Anterior cingulate cortex (tissue), 58 donors: ENCODE measurements around the gene DIAPH1.
"Not testable (repeated sequence)": the region's sequence is repeated elsewhere in the genome, so short reads cannot be mapped to it uniquely, and the experiment has no call there.

Experiments used
- DNase-seq, 58 donors: peaks; one replicate each; lab custom pipeline; 2025; lab: John Stamatoyannopoulos, UW

The DIAPH1 gene

GRCh38 chr5:141615991-141616720 lies 2.6 kb downstream of the DIAPH1 start:
- no peak for DNase-seq

DNA sequence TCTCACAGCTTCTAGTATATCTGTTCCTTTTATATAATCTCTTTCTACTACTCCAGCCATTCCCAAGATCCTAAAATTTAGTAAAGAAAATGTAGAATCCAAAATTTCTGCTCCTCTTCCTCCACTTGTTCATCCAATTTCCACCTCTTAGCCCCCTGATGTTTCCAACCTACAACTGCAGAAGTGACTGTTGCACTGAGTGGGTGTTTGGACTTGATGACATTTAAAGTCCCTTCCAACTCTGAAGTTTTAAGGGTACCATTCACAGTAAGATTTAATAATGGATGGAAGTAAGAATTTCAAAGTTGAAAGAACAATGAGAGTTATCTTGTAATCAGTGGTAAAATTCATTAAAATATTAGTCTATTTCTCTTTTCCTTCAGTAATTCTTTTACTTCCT lies 5.5 kb downstream of the DIAPH1 start:
- DNase-seq, result no peak

DNA sequence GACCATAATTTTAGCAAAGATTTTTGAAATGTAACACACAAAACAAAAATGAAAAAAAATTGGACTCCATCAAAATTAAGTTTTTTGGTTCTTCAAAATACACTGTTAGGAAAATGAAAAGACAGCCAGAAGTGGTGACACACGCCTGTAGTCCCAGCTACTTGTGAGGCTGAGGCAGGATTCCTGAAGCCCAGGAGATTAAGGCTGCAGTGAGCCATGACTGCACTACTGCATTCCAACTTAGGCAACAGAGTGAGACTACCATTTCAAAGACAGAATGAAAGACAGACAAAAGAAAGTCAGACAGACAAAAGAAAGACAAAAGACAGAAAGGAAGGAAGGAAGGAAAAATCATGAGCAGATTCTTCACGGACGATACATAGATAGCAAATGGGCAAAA lies 7.5 kb downstream of the DIAPH1 start:
- no peak for DNase-seq

DNA sequence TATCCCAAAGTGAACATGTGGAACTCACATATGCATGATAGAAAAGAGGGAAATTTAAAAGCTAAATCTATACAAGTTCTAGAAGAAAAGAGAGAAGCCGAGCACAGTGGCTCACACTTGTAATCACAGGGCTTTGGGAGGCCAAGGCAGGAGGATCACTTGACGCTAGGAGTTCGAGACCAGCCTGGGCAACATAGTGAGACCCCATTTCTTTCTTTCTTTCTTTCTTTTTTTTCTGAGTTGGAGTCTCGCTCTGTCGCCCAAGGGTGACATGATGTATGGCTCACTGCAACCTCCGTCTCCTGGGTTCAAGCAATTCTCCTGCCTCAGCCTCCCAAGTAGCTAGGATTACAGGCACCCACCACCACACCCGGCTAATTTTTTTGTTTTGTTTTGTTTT lies 8.9 kb downstream of the DIAPH1 start:
- DNase-seq, result not testable (repeated sequence)

DNA sequence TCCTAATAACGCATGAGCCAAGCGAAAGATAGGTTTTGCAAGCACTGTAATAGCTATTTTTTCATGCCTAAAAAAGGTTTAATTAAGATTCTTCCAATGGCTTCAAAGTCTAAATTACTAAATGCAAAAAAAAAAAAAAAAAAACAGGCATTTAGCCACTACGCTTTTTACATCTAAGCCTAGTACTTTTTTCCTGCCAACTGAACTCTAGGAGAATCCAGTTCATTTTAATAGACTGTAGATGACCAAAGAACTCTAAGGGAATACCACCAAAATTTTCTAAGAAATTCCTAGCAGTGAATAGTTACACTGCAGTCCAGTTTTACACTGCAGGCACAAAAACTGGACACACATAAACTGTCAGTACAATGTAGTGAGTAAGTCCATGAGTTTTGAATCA lies 9.8 kb downstream of the DIAPH1 start:
- no peak for DNase-seq

GRCh38 chr5:141608557-141608956 lies 10.2 kb downstream of the DIAPH1 start:
- DNase-seq, result no peak

DNA sequence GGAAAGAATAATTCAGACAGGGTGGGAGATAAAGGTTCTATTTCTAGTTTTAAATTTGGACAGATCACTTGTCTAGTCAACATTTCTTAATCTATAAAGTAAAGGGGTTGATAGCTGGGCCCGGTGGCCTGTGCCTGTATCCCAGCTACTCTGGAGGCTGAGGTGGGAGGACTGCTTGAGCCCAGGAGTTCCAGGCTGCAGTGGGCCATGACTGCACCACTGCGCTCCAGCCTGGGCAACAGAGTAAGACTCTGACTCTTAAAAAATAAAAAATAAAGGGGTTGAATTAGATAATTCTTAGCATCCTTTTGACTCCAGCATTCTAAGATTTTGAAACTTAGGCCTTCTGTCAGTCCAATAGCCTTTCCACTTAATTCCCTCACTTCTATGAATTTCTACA lies 10.8 kb downstream of the DIAPH1 start:
- no peak for DNase-seq

DNA sequence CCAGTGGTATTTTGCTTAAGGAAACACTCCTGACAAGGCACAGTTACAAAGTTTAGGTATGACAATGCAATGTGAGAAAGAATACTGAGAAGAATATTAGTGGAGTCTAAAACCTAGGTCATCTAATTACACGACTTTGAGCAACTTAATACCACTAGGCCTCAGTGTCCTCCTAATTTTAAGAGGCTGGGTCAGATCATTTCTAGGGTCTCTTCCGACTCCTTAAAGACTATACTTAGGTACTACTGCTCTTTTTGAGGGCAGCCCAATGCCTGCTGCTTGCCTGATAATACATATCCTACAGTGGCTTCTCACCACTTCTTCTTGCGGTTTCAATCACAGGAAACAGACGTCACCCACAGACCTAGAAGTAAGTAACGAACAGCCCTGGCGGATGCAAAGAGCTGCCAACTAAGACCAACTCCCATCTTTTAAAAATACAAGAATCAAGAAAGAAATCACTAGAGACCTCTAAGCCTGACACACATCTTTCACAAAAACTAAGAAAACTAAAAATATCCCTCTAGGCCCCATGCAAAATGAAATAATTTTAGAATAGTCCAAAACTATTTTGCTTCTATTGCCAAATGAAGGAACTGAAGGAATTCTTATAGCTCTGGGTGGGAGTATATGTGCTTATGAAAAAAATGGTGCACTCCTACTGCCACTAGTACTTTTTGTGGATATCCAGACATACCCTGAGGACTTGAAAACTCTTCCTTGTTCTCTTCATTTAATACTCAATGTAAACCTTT lies 13.1 kb downstream of the DIAPH1 start:
- peak in 10 of 58 donors; percentile 3 to 52 (median 14) for DNase-seq

- peak in 1 of 58 donors; percentile 13 for DNase-seq
Observed at GRCh38 chr5:141603923-141604717, 14.7 kb downstream of the DIAPH1 start.

DNA sequence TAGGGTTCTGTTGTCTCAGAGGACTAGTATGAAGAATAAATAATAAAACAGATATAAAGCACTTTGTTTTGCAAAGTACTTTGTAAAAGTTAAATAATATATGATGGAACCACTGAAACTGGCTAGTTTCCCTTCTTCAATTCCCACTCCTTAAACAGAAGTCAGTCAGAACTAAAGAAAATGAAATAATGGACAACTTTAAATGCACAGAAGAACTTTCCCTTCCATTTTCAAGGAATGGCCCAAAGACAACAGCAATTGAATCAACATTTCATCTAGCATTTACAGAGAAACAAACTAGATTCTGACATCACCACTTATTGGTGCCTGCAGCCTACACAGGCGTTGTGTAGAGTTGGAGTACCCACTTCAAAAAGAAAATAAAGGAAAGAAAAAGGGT lies 16.2 kb downstream of the DIAPH1 start:
- DNase-seq, result no peak

DNA sequence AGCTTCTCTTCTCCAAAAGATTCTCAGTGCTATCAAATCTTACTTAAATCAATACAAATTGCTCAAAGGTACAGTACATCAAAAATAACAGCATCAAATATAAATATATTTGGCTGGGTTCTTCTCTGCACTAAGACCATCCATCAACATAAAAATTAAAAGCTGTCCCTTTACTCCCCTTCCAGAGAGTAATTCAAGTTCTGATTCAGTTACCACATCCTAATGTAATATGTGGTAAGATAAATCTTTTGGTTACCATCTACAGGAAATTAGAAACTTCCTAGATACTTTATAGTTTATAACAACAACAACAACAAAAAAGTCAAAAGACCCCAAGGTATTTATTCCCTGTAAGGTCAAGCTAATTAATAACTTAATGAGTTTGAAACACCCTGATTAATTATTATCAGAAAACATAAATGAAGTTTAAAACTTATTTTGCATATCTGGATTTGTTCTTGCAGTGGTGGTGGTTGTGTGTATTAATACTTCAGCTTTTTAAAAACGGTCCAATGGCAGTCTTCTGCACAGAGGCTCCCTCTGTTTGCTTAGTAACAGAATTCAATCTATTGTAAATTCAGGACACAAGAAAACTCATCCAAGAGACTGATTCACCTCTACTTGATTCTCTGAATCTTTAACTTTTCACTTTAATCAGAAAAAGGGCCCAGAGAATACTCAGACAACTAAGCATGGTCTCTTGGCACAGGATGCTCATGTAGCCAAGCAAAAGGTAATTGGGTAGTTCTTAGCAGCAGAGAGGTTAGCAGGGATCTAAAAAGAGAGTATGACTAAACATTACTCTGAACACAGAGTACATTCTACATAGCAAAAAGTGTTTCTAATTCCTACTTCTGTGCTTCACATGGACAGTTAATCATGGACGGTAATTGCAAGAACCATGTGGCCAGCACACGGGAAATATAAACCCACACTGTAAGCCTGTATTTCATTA lies 20.1 kb downstream of the DIAPH1 start:
- no peak for DNase-seq

DNA sequence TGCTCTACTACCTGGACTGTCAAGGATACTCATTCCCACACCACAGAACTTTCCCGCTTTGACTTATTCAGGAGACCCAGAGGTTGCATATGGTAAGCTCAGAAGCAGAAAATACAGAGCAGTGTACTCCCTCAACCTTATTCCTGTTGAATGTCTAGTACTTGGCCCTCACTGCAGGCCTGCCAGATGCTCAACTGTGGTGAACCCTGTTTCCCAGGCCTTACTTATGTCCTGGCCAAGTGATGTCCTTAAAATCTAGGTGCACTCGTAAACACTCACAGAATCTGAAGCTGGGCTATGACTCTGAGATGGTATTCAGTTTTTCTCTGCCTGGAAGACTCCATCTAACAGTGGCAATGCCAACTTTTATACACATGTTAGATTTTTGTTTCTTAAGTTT lies 21.0 kb downstream of the DIAPH1 start:
- no peak for DNase-seq

DNA sequence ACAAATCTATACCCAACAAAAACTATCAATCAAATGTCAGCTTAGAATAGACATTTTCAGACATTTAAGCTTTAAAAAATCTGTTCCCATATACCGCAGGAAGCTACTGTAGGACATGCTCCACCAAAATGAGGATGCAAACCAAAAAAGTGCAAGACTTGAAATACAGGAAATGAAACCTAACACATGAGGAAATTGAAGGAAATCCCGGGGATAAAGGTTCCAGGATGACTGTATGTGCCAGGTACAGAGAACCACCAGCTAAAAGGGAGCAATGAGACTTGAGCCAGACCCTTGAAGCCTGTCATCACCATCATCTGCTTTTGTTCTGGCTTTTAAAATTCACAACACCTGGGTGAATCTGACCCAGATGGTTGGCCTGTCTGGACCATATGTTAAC lies 21.4 kb downstream of the DIAPH1 start:
- no peak for DNase-seq

GRCh38 chr5:141596867-141597266 lies 21.9 kb downstream of the DIAPH1 start:
- no peak for DNase-seq

DNA sequence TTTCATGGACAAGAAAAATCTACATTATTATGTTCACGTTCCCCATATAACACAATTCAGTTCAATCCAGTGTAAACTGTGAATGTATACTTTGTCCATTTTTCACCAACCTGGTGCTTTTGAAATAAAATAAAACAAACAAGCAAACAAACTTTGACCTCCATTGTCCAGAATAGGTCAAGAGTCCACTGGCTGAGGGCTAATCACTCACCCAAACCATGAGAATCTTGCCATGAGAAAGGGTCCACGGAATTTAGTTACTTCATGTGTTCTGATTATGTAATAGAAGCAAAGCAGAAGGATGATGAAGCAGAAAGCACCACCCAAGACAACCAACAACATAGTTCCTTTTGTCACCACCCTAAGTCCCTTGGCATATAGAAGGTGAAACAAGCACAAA lies 28.7 kb downstream of the DIAPH1 start:
- no peak for DNase-seq

DNA sequence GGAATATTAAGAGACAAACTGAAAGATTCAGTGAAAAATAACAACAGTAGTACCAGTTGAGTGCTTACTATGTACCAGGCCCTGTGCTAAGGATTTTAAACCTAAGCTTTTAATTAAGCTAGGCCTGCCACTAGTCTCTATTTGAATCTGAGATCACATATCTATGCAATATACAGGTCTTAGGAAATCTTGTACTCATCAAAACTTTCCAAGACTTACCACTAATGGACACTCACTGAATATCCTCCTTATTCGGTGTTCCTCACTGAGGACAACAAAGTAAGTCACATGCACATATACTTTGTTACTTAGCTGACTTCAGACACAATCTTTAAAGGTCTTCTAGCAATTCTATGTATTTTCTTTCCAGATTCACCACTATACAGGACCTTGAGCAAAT lies 32.6 kb downstream of the DIAPH1 start:
- DNase-seq, result no peak

- no peak for DNase-seq
Observed at GRCh38 chr5:141585594-141585993, 33.2 kb downstream of the DIAPH1 start.

GRCh38 chr5:141574122-141574510 lies 44.7 kb downstream of the DIAPH1 start:
- DNase-seq, result no peak

DNA sequence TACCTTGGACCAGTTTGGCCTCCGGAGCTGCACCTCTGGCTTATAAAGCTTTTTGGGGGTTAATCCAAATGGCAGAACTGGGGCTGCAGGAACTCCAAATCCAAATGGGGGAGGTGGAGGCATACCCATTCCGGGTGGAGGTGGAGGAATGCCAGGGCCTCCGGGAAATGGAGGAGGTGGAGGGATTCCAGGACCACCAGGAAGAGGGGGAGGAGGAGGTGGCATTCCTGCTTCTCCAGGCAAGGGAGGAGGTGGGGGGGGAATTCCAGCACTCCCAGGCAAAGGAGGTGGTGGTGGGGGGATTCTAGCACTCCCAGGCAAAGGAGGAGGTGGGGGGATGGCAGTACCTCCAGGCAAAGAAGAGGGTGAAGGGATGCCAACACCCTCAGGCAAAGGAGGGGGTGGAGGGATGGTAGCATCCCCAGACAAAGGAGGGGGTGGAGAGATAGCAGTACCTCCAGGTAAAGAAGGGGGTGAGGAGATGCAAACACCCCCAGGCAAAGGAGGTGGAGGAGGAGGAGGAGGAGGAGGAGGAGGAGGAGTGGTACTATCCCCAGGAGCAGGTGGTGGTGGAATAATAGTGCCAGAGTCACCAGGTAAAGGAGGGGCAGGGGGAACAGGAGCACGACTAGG lies 45.2 kb downstream of the DIAPH1 start:
- DNase-seq, result no peak

DNA sequence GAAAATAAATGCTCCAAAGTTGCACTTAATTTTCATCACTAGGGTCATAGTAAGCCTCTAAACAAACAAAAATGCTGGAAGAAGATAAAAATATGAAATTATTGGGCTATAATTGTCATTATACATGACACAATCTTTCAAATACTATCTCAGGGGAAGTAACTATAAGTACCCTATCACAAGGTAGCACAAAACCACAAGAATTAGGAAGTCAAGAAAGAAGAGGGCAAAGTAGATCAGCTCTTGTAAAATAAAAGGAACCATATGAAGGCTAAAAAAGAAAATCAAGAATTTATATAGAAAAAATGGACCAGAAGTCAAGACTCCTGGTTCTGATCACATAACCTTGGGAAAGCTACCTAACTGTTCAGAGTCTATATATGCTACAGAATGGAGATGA lies 48.1 kb downstream of the DIAPH1 start:
- DNase-seq, result no peak
